ENCODE measurements around the gene TNFAIP1. TPM values are rescaled to one million over a fixed set of nuclear protein-coding genes. Genes with fewer than 3 reads are reported as not detected.

Gene TNFAIP1
- total RNA-seq, 2 donors from 2014 or later = 29.9 to 36.1 TPM

GRCh38 chr17:28395426-28395825 is 59.9 kb downstream of the TNFAIP1 start:
- H3K36me3 ChIP-seq (ENCODE audit: control insufficient read depth, insufficient read depth, low read length) = no peaks in the 10 kb centered on the region
- H3K4me1 Mint-ChIP-seq = peaks cover 15% of the 10 kb centered on the region
- H3K4me3 ChIP-seq (ENCODE audit: low read length) = no peak overlapping the region
- no peaks in the 10 kb centered on the region for H3K9me3 ChIP-seq (ENCODE audit: control insufficient read depth, low read length)
- 60% methylated on average over 2 of the region's 2 CpGs; no CpG with 5 or more reads in 1 of the 2 experiments for WGBS, 2 experiments (ENCODE audit: insufficient coverage in 1 of 2, insufficient read length in 1 of 2)
- no peak overlapping the region for H3K4me3 Mint-ChIP-seq
- peak; percentile 50 for DNase-seq
- no peak overlapping the region for H3K9ac ChIP-seq (ENCODE audit: extremely low read depth, low read length, poor library complexity, severe bottlenecking)
- H3K27ac Mint-ChIP-seq = no peak overlapping the region
- no peaks in the 10 kb centered on the region for H3K27me3 Mint-ChIP-seq (ENCODE audit: insufficient read depth)
- H3K27me3 ChIP-seq (ENCODE audit: control insufficient read depth, insufficient read depth, low read length, poor library complexity, severe bottlenecking) = no peaks in the 10 kb centered on the region
- no peaks in the 10 kb centered on the region for H3K4me1 ChIP-seq (ENCODE audit: control insufficient read depth, insufficient read depth, low read length)
- peaks cover 6% of the 10 kb centered on the region for H3K36me3 Mint-ChIP-seq (ENCODE audit: low read depth)
- no peak overlapping the region for H3K27ac ChIP-seq (ENCODE audit: low read depth, low read length)
- no peak for TF ChIP-seq CTCF (conservative IDR thresholded peaks at IDR 0.05)
- H3K9me3 Mint-ChIP-seq = no peaks in the 10 kb centered on the region

- peaks cover 6% of the 10 kb centered on the region for H3K36me3 Mint-ChIP-seq (ENCODE audit: low read depth)
- H3K9me3 Mint-ChIP-seq = no peaks in the 10 kb centered on the region
- H3K4me3 ChIP-seq (ENCODE audit: low read length) = no peak overlapping the region
- no peak for TF ChIP-seq CTCF (conservative IDR thresholded peaks at IDR 0.05)
- H3K36me3 ChIP-seq (ENCODE audit: control insufficient read depth, insufficient read depth, low read length) = no peaks in the 10 kb centered on the region
- H3K9ac ChIP-seq (ENCODE audit: extremely low read depth, low read length, poor library complexity, severe bottlenecking) = no peak overlapping the region
- no peak overlapping the region for H3K27ac ChIP-seq (ENCODE audit: low read depth, low read length)
- H3K4me3 Mint-ChIP-seq = no peak overlapping the region
- no peaks in the 10 kb centered on the region for H3K27me3 ChIP-seq (ENCODE audit: control insufficient read depth, insufficient read depth, low read length, poor library complexity, severe bottlenecking)
- peak; percentile 47 for DNase-seq
- H3K9me3 ChIP-seq (ENCODE audit: control insufficient read depth, low read length) = no peaks in the 10 kb centered on the region
- H3K4me1 ChIP-seq (ENCODE audit: control insufficient read depth, insufficient read depth, low read length) = no peaks in the 10 kb centered on the region
- H3K4me1 Mint-ChIP-seq = peaks cover 15% of the 10 kb centered on the region
- H3K27me3 Mint-ChIP-seq (ENCODE audit: insufficient read depth) = no peaks in the 10 kb centered on the region
- 90 to 98% methylated on average over 6 of the region's 6 CpGs for WGBS, 2 experiments (ENCODE audit: insufficient coverage in 1 of 2, insufficient read length in 1 of 2)
- H3K27ac Mint-ChIP-seq = no peak overlapping the region
Measured at GRCh38 chr17:28395968-28396367, 60.4 kb downstream of the TNFAIP1 start.

Small RNA genes within 50 kb of the gene (microRNA-seq; reads per million reads assigned to microRNA genes)
- gene MIR4723 (ENCODE audit: borderline microRNAs expressed) = not detected

Other genes starting within 250 kb of the TNFAIP1 start
- 10 to 100 TPM; 72.1 to 80.7 TPM for gene TMEM97, start 16.6 kb upstream of the TNFAIP1 start, total RNA-seq
- gene IFT20, start 289 bp upstream of the TNFAIP1 start, total RNA-seq = 10 to 100 TPM; 28.9 to 34.3 TPM
- 10 to 100 TPM; 69.0 to 72.1 TPM for gene POLDIP2, start 21.8 kb downstream of the TNFAIP1 start, total RNA-seq
- not detected for gene SEBOX, start 29.4 kb downstream of the TNFAIP1 start, total RNA-seq
- gene VTN, start 34.5 kb downstream of the TNFAIP1 start, total RNA-seq = 1 to 10 TPM; 2.5 to 6.7 TPM
- 1 to 10 TPM; 1.3 to 2.0 TPM for gene SARM1, start 35.9 kb downstream of the TNFAIP1 start, total RNA-seq
- gene SLC46A1, start 70.5 kb downstream of the TNFAIP1 start, total RNA-seq = 10 to 100 TPM in 1 of 2 donors, 1 to 10 TPM in 1; 6.9 to 10.9 TPM
- not detected for gene SLC13A2, start 137.9 kb downstream of the TNFAIP1 start, total RNA-seq
- not detected for gene FOXN1, start 170.6 kb downstream of the TNFAIP1 start, total RNA-seq
- 10 to 100 TPM; 46.7 to 59.0 TPM for gene UNC119, start 216.9 kb downstream of the TNFAIP1 start, total RNA-seq
- gene PIGS, start 235.8 kb downstream of the TNFAIP1 start, total RNA-seq = 10 to 100 TPM; 34.9 to 43.0 TPM
- gene ALDOC, start 241.1 kb downstream of the TNFAIP1 start, total RNA-seq = 10 to 100 TPM; 12.3 to 14.1 TPM